Naive thymus-derived CD4-positive, alpha-beta T cell (primary cell): ENCODE results near the gene SYT2. TPM values are rescaled to one million over a fixed set of nuclear protein-coding genes. Genes with fewer than 3 reads are reported as not detected.

ENCODE experiments used
- ATAC-seq: fragments of 150-1000 bp; cut with Tn5 transposase; 2 replicates; pipeline ENCODE4 v1.10.0; 2021; ENCODE audit warnings: mild to moderate bottlenecking, moderate library complexity
- CTCF ChIA-PET: fragments of 350-600 bp; sonication (Branson Sonifier 250); formaldehyde crosslinking; loops from one replicate; lab custom pipeline; 2021; ENCODE audit warnings: antibody characterized with exemption; lab: Charles Lee
- POLR2A ChIA-PET: fragments of 350-600 bp; sonication (Branson Sonifier 250); formaldehyde crosslinking; loops from one replicate; lab custom pipeline; 2021; ENCODE audit warnings: antibody characterized with exemption, inconsistent platforms; lab: Charles Lee
- DNase-seq, 9 donors: peaks; one replicate each; pipeline versions ENCODE4 v3.0.0 to v3.0.0-alpha.2; 2020 to 2022; ENCODE audit warnings: mixed read lengths in 1 of 9
- H3K27ac ChIP-seq: one replicate; pipeline ENCODE4 v1.7.0; 2013; ENCODE audit warnings: mild to moderate bottlenecking, low read depth, low read length, moderate library complexity
- H3K27me3 ChIP-seq, 2 donors: one replicate each; pipeline ENCODE4 v1.7.0; 2013; ENCODE audit warnings: low read length in 2 of 2, mild to moderate bottlenecking in 2 of 2, moderate library complexity in 2 of 2; ENCODE audit not compliant: control insufficient read depth in 2 of 2, insufficient read depth in 2 of 2
- H3K36me3 ChIP-seq, 3 experiments: 1 replicate in 2 of 3; 2 replicates in 1 of 3; pipeline ENCODE4 v1.7.0; 2013; ENCODE audit warnings: low read length in 3 of 3, mild to moderate bottlenecking in 3 of 3, moderate library complexity in 1 of 3; ENCODE audit not compliant: insufficient read depth in 3 of 3, control insufficient read depth in 2 of 3
- H3K4me1 ChIP-seq, 2 donors: one replicate each; pipeline ENCODE4 v1.7.0; 2013; ENCODE audit warnings: low read length in 2 of 2, mild to moderate bottlenecking in 2 of 2, moderate library complexity in 1 of 2; ENCODE audit not compliant: control insufficient read depth in 2 of 2, insufficient read depth in 2 of 2
- H3K4me3 ChIP-seq: 2 replicates; pipeline ENCODE4 v1.7.0; 2013; ENCODE audit warnings: mild to moderate bottlenecking, low read length
- H3K9me3 ChIP-seq, 3 experiments: 1 replicate in 2 of 3; 2 replicates in 1 of 3; pipeline ENCODE4 v1.7.0; 2013; ENCODE audit warnings: low read length in 3 of 3; ENCODE audit not compliant: control insufficient read depth in 2 of 3
- H3K27ac Mint-ChIP-seq, 9 donors: one replicate each; pipeline ENCODE4 v1.8.0; 2020 to 2022; ENCODE audit warnings: mixed read lengths in 9 of 9, mild to moderate bottlenecking in 8 of 9, moderate library complexity in 5 of 9, inconsistent platforms in 2 of 9
- H3K27me3 Mint-ChIP-seq, 5 donors: one replicate each; pipeline ENCODE4 v1.8.0; 2021 to 2022; ENCODE audit warnings: mixed read lengths in 5 of 5, mild to moderate bottlenecking in 1 of 5
- H3K36me3 Mint-ChIP-seq, 5 donors: one replicate each; pipeline ENCODE4 v1.8.0; 2020 to 2022; ENCODE audit warnings: mixed read lengths in 5 of 5, mild to moderate bottlenecking in 3 of 5, inconsistent platforms in 1 of 5
- H3K4me1 Mint-ChIP-seq, 7 donors: one replicate each; pipeline ENCODE4 v1.8.0; 2020 to 2022; ENCODE audit warnings: mixed read lengths in 7 of 7, mild to moderate bottlenecking in 3 of 7, inconsistent platforms in 1 of 7
- H3K4me3 Mint-ChIP-seq, 10 donors: one replicate each; pipeline ENCODE4 v1.8.0; 2020 to 2022; ENCODE audit warnings: mild to moderate bottlenecking in 10 of 10, mixed read lengths in 10 of 10, moderate library complexity in 6 of 10, inconsistent platforms in 2 of 10
- H3K9me3 Mint-ChIP-seq, 11 donors: one replicate each; pipeline ENCODE4 v1.8.0; 2020 to 2022; ENCODE audit warnings: mixed read lengths in 11 of 11, mild to moderate bottlenecking in 4 of 11, inconsistent platforms in 1 of 11, moderate library complexity in 1 of 11
- intact Hi-C, 2 donors: fragments of 100-400 bp; cut with micrococcal nuclease; formaldehyde crosslinking; loops; one replicate each; pipeline ENCODE4 v1.15.1; 2023
- polyA plus RNA-seq, 2 donors: library from polyadenylated mRNA; unstranded; fragments of 300-500 nt; fragmentation: Illumina TruSeq; gene quantifications; one replicate each; pipeline ENCODE4 v1.2.3, GENCODE V29; 2021
- total RNA-seq, 6 experiments: library from RNA in 5 of 6; stranded (reverse) in 5 of 6; gene quantifications; 1 replicate in 5 of 6; 2 replicates in 1 of 6; pipeline ENCODE4 v1.2.3 and lab custom pipeline; 2021 to 2026

SYT2 gene
- total and polyA plus RNA-seq, 7 experiments from 2014 or later: 0.02 TPM; not detected in 6

DNA sequence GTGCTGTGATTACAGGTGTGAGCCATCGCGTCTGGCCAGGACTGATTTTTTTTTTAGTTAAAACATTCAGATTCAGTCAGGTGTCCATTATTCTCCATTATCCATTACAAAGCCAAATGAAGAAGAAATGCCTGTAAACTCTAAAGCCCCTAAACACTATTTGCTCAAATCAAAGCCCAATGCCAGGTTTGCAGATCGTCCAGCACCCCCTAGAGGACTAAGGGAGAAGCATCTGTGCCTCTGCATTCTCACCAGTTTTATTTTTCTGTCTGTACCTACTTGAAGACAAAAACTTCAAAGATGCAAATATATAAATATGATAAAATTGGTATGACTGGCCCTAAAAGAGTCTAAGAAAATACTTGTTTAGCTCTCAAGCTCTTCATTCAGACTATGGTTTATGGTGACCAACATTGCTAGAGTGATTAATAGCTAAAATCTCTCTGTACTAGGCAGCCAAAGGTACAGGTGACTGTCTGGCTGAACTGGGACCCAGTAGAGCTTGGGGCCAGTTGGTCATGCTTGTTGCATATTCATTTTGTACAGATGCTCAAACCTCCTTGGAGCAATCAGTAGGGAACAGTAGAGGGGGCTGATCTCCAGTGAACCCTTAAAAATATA lies 138.4 kb downstream of the SYT2 start:
- ATAC-seq (no peak), DNase-seq (peak in 5 of 9 donors; percentile 3 to 12 (median 5))
- Mint-ChIP-seq H3K9me3 (no peaks in the 10 kb centered on the region), H3K4me3 (no peak overlapping the region), H3K27ac (no peak overlapping the region), H3K27me3 (no peaks in the 10 kb centered on the region), H3K36me3 (peaks cover 0 to 58% (median 29%) of the 10 kb centered on the region in 5 donors), H3K4me1 (peaks cover 0 to 6% (median 0%) of the 10 kb centered on the region in 7 donors)
- CTCF ChIA-PET: interaction anchor here (0.7 to 1.1 kb wide), 2 partner anchors 13 to 576 kb away, joined by 5 to 7 read pairs; no protein-coding TSS in a partner anchor
- POLR2A ChIA-PET: no interaction called here
- intact Hi-C loops: loop anchor here in 1 of 2 donors (1.0 to 5.0 kb wide), 3 partner anchors 70 to 223 kb away; partner anchors contain the start of gene PPP1R12B
- H3K36me3 ChIP-seq: peaks cover 0 to 13% (median 0%) of the 10 kb centered on the region in 3 experiments
- no peaks in the 10 kb centered on the region for H3K27me3 ChIP-seq
- H3K4me3 ChIP-seq: no peak overlapping the region
- H3K9me3 ChIP-seq: no peaks in the 10 kb centered on the region
- no peak overlapping the region for H3K27ac ChIP-seq
- no peaks in the 10 kb centered on the region for H3K4me1 ChIP-seq

- CTCF ChIA-PET: interaction anchor here (1.0 kb wide), 1 partner anchor 12 kb away, joined by 3 read pairs; no protein-coding TSS in a partner anchor
- Mint-ChIP-seq H3K9me3 (no peaks in the 10 kb centered on the region), H3K36me3 (peaks cover 0 to 56% (median 23%) of the 10 kb centered on the region in 5 donors), H3K4me3 (no peak overlapping the region), H3K27ac (no peak overlapping the region), H3K27me3 (no peaks in the 10 kb centered on the region), H3K4me1 (peaks cover 0 to 16% (median under 1%) of the 10 kb centered on the region in 7 donors)
- POLR2A ChIA-PET: no interaction called here
- Histone ChIP-seq H3K4me3 (no peak overlapping the region), H3K9me3 (no peaks in the 10 kb centered on the region), H3K36me3 (peaks cover 0 to 13% (median 0%) of the 10 kb centered on the region in 3 experiments), H3K4me1 (no peaks in the 10 kb centered on the region), H3K27ac (no peak overlapping the region), H3K27me3 (no peaks in the 10 kb centered on the region)
- DNase-seq: no peak
- intact Hi-C loops: loop anchor here in 1 of 2 donors (2.0 to 5.0 kb wide), 2 partner anchors 67 to 221 kb away; partner anchors contain the start of gene PPP1R12B
- no peak for ATAC-seq
Measured at GRCh38 chr1:202569393-202570322, 140.6 kb downstream of the SYT2 start.

DNA sequence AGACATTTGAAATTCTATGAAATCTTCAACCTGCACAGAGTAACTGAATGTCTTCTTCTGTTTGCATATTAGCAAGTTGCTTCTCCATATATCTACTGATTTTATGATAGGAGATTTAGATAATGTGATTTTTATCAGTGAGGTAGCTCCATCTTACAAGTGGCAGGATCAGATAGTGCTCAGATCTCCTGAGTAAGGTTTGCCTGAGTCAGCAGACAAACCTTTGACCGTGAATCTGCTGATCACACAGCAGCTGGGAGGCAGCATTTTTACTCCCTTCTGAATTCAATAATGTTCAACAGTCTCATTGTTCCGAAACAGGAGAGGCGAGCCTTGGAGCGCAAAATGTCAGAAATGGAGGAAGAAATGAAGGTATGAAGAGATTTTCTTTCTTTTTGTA lies 141.4 kb downstream of the SYT2 start:
- Mint-ChIP-seq H3K27ac (no peak overlapping the region), H3K4me3 (no peak overlapping the region), H3K36me3 (peaks cover 0 to 59% (median 25%) of the 10 kb centered on the region in 5 donors), H3K9me3 (no peaks in the 10 kb centered on the region), H3K4me1 (peaks cover 0 to 15% (median 5%) of the 10 kb centered on the region in 7 donors), H3K27me3 (no peaks in the 10 kb centered on the region)
- POLR2A ChIA-PET: no interaction called here
- Histone ChIP-seq H3K36me3 (peaks cover 0 to 17% (median 0%) of the 10 kb centered on the region in 3 experiments), H3K9me3 (no peaks in the 10 kb centered on the region), H3K4me3 (no peak overlapping the region), H3K27ac (no peak overlapping the region), H3K27me3 (no peaks in the 10 kb centered on the region), H3K4me1 (no peaks in the 10 kb centered on the region)
- peak; percentile 24 for ATAC-seq
- intact Hi-C loops: no loop called here
- DNase-seq: no peak
- CTCF ChIA-PET: no interaction called here

- H3K27me3 ChIP-seq: no peaks in the 10 kb centered on the region
- CTCF ChIA-PET: no interaction called here
- H3K9me3 ChIP-seq: no peaks in the 10 kb centered on the region
- DNase-seq: no peak
- Mint-ChIP-seq H3K27ac (no peak overlapping the region), H3K9me3 (no peaks in the 10 kb centered on the region), H3K4me1 (peaks cover 0 to 15% (median 5%) of the 10 kb centered on the region in 7 donors), H3K27me3 (no peaks in the 10 kb centered on the region), H3K4me3 (no peak overlapping the region), H3K36me3 (peaks cover 0 to 58% (median 22%) of the 10 kb centered on the region in 5 donors)
- no peak overlapping the region for H3K27ac ChIP-seq
- intact Hi-C loops: no loop called here
- ATAC-seq: no peak
- no peaks in the 10 kb centered on the region for H3K4me1 ChIP-seq
- no peak overlapping the region for H3K4me3 ChIP-seq
- POLR2A ChIA-PET: no interaction called here
- peaks cover 0 to 19% (median 0%) of the 10 kb centered on the region in 3 experiments for H3K36me3 ChIP-seq
Measured at GRCh38 chr1:202568410-202568809, 141.8 kb downstream of the SYT2 start.

- Mint-ChIP-seq H3K36me3 (peaks cover 0 to 56% (median 17%) of the 10 kb centered on the region in 5 donors), H3K9me3 (no peaks in the 10 kb centered on the region), H3K27ac (no peak overlapping the region), H3K4me1 (peaks cover 0 to 15% (median 5%) of the 10 kb centered on the region in 7 donors), H3K4me3 (no peak overlapping the region), H3K27me3 (no peaks in the 10 kb centered on the region)
- ChIA-PET POLR2A (no interaction called here), CTCF (no interaction called here)
- no peak for ATAC-seq
- intact Hi-C loops: no loop called here
- no peaks in the 10 kb centered on the region for H3K4me1 ChIP-seq
- H3K36me3 ChIP-seq: peaks cover 0 to 19% (median 0%) of the 10 kb centered on the region in 3 experiments
- no peaks in the 10 kb centered on the region for H3K9me3 ChIP-seq
- no peak for DNase-seq
- no peak overlapping the region for H3K27ac ChIP-seq
- H3K4me3 ChIP-seq: no peak overlapping the region
- no peaks in the 10 kb centered on the region for H3K27me3 ChIP-seq
Measured at GRCh38 chr1:202567738-202568137, 142.5 kb downstream of the SYT2 start.

GRCh38 chr1:202565890-202566602 lies 144.2 kb downstream of the SYT2 start:
- ATAC-seq (no peak), DNase-seq (peak in 1 of 9 donors; percentile 22)
- peaks cover 0 to 19% (median 0%) of the 10 kb centered on the region in 3 experiments for H3K36me3 ChIP-seq
- H3K9me3 Mint-ChIP-seq: no peaks in the 10 kb centered on the region
- no peak overlapping the region for H3K4me3 ChIP-seq
- H3K27me3 ChIP-seq: no peaks in the 10 kb centered on the region
- POLR2A ChIA-PET: no interaction called here
- CTCF ChIA-PET: interaction anchor here (0.7 kb wide), 1 partner anchor 360 kb away, joined by 3 read pairs; no protein-coding TSS in a partner anchor
- H3K27me3 Mint-ChIP-seq: no peaks in the 10 kb centered on the region
- H3K4me1 ChIP-seq: no peaks in the 10 kb centered on the region
- H3K9me3 ChIP-seq: no peaks in the 10 kb centered on the region
- H3K27ac Mint-ChIP-seq: no peak overlapping the region
- intact Hi-C loops: no loop called here
- no peak overlapping the region for H3K4me3 Mint-ChIP-seq
- peaks cover 0 to 59% (median 17%) of the 10 kb centered on the region in 5 donors for H3K36me3 Mint-ChIP-seq
- no peak overlapping the region for H3K27ac ChIP-seq
- H3K4me1 Mint-ChIP-seq: peaks cover 0 to 24% (median 5%) of the 10 kb centered on the region in 7 donors
